Measurements from ENCODE around the gene HOXB6.
A peak's percentile ranks its signal among the peaks of the same experiment; 100 is the strongest.

HOXB6 gene

DNA sequence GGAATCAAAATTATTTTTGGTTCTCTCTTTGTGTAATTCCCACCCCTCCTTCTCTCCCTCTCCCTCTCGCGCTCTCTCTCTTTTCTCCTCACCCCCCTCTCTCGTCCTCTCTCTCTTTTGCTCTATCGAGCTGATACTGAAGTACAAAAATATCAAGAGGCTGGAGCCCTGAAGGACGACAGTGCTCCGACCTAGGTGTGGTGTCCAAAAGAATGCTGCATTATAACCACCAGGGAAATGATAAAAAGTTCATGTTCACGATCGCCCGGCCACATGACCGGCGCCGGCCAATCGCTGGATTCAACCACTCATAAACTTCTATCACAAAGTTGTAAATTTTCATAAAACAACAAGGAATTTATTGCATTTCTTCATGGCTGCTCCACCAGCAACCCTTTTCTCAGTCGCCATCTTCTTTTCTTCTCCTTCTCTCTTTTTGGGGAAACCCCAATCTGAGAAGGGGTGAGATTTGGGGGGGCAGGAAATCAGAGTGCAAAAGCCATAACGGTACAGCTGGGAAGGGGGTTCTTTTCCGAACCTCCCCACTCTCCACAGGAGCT is at the start of gene HOXB6:
Gene HOXB6, minus strand, starts transcription at position 217 of the 560 bp plus-strand sequence. CDS start 6,836 bp downstream, outside the sequence.
- DNase-seq (ENCODE audit: low read depth) = no peak
- TF ChIP-seq, protein P1, sequence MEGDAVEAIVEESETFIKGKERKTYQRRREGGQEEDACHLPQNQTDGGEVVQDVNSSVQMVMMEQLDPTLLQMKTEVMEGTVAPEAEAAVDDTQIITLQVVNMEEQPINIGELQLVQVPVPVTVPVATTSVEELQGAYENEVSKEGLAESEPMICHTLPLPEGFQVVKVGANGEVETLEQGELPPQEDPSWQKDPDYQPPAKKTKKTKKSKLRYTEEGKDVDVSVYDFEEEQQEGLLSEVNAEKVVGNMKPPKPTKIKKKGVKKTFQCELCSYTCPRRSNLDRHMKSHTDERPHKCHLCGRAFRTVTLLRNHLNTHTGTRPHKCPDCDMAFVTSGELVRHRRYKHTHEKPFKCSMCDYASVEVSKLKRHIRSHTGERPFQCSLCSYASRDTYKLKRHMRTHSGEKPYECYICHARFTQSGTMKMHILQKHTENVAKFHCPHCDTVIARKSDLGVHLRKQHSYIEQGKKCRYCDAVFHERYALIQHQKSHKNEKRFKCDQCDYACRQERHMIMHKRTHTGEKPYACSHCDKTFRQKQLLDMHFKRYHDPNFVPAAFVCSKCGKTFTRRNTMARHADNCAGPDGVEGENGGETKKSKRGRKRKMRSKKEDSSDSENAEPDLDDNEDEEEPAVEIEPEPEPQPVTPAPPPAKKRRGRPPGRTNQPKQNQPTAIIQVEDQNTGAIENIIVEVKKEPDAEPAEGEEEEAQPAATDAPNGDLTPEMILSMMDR (IDR thresholded peaks at IDR 0.05; ENCODE audit: control insufficient read depth, extremely low read depth, insufficient read depth) = no peak
- peak within 1 kb of the TSS; percentile 54 for H3K4me3 ChIP-seq (ENCODE audit: low read depth, low read length)

DNA sequence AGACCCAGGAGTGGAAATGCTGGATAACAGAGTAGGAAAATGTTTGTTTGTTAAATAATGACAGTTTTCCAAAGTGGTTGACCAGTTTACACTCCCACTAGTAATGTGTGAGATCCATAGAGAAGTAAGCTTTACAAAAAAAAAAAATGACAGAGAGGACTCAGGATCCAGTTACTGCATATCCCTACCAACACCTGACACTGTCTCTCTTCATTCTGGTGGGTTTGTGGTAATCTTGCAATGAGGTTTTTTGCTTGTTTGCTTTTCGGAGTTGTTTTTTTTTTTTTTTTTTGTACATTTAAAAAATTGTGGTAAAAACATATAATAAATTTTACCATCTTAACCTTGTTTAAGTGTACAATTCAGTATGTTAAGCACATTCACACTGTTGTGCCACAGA is 45.0 kb upstream of the HOXB6 start:
- H3K4me3 ChIP-seq (ENCODE audit: low read depth, low read length) = no peak overlapping the region
- DNase-seq (ENCODE audit: low read depth) = no peak
- TF ChIP-seq, protein P1 (IDR thresholded peaks at IDR 0.05; ENCODE audit: control insufficient read depth, extremely low read depth, insufficient read depth) = no peak

DNA sequence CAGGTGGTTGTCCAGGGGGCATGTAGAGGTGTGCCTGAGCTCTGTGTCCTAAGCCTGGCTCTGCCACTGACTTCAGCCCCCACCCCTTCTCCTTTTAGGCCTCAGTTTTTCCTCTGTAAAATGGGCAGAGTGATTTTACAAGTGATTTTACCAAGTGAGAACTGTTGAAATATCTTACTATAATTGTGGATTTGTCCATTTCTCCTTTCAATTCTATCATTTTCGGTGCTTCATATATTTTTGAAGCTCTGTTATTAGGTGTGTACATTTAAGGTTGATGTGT is 43.1 kb upstream of the HOXB6 start:
- DNase-seq (ENCODE audit: low read depth) = no peak
- TF ChIP-seq, protein P1 (IDR thresholded peaks at IDR 0.05; ENCODE audit: control insufficient read depth, extremely low read depth, insufficient read depth) = no peak
- no peak overlapping the region for H3K4me3 ChIP-seq (ENCODE audit: low read depth, low read length)

DNA sequence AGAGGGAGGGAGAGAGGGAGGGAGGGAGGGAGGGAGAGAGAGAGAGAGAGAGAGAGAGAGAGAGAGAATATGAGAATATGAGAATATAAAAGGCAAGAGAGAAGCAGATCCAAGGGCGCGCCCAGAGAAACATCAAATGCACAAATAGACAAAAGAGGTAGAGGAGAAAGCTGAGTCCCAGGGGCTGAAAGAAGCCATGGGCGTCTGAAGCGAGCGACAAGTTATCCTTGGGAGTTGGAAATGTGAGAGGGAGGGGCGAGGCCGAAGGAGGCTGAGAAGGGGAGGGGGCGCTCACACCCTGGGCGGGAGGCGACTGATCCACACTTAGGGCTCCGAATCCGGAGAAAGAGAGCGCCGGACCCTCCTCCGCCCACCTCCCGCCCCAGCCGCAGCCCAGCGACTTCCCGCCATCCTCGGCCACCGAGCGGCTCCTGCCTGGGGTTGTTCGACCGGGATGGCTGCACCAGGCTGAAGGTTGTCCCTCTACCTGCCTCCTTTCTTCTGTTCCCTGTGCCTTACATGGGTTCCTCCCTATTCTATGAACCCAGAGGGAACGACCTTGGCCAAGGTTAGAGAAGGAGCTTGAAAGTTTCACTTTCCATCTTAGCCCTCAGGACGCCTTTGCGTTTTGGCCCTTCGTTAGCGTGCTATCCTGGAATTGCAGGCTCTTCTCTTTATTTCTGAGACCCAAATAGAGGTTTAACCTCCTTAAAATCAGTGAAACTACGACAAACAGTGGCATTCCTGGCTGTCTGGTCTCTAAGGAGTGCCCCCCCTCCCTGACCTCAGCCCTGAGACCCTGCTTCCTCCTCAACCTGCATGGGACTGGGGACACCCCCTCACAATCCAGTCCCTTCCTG is 42.5 kb upstream of the HOXB6 start:
- H3K4me3 ChIP-seq (ENCODE audit: low read depth, low read length) = no peak overlapping the region
- TF ChIP-seq, protein P1 (IDR thresholded peaks at IDR 0.05; ENCODE audit: control insufficient read depth, extremely low read depth, insufficient read depth) = no peak
- DNase-seq (ENCODE audit: low read depth) = no peak

DNA sequence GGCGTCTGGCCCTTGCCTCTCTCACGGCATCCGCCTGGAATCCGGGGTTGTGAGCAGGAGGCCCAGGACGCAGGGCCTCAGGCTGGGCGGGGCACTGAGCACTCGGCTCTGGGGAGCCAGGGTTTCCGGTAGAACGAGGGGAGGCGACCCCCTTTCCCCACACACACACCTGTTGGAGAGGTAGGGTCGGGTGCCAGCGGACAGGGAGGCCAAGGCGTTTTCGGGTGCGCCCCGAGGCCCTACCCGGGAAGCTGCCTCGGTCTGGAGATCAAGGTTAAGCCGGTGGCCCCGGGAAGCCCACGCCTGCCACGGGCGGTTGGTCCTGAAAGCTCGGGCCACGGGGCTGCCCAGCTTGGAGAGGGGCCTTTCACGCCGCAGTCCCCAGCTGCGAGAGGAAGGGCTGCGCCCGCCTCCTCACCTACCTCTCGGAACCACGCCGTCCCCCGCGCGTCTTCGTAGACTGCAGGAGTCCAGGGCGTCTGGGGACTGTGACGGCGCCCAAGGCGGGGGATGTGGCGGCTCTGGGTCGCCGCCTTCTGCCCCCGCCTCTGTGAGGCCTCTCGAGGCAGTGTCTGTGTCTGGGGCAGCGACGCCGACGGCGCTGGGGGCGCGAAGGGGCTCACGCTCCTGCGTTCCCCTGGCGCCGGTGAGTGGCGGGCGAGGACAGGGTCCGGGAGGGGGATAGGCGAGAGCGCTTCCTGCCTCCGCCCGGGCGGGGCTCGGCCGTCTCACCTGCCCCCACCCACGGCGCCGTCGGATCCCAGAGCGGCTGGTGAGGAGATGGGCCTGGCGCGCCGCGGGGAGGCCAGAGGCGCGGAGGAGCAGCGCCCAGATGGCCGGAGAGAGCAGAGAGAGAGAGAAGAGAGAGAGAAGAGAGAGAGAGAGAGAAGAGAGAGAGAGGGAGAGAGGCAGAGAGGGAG is 41.7 kb upstream of the HOXB6 start:
- no peak overlapping the region for H3K4me3 ChIP-seq (ENCODE audit: low read depth, low read length)
- no peak for DNase-seq (ENCODE audit: low read depth)
- TF ChIP-seq, protein P1 (IDR thresholded peaks at IDR 0.05; ENCODE audit: control insufficient read depth, extremely low read depth, insufficient read depth) = no peak

DNA sequence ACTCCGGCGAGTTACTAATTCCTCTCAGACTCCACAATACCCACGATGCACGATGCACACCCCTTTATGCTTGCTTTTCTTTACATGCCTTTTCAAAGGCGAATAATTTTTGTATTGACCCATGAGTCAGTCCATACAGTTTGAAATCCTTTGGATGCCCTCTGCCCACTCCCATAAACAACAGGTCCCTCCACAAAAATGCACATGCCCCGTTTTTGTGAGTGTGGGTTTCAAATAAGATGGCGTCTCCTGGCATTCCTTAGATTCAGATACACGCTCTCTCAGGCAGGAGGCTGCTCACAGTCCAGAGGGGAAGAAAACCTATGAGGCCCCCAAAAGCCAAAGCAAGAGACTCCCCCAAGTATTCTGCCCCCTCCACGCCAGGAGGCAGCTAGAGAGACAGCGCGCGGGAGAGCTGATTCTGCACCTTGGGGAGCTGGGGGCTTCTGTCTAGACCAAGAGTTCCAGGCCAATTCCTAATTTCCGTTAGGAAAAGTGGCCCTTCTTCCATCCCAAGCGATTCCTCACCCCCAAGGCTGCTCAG is 40.9 kb upstream of the HOXB6 start:
- H3K4me3 ChIP-seq (ENCODE audit: low read depth, low read length) = no peak overlapping the region
- TF ChIP-seq, protein P1 (IDR thresholded peaks at IDR 0.05; ENCODE audit: control insufficient read depth, extremely low read depth, insufficient read depth) = no peak
- no peak for DNase-seq (ENCODE audit: low read depth)

Data from LNCaP clone FGC (cell line).